Activated B cell treated with CpG ODN at 0.5 μM for 24 hours (primary cell): ENCODE data around the gene MOGAT3. TPM values are rescaled to one million over a fixed set of nuclear protein-coding genes. Genes with fewer than 3 reads are reported as not detected.
A peak's percentile ranks its signal among the peaks of the same experiment; 100 is the strongest.

Experiments
- ATAC-seq: fragments of 200-7000 bp; cut with Tn5 transposase; one replicate; pipeline ENCODE4 v1.10.0; 2021; ENCODE audit warnings: low read depth, mild to moderate bottlenecking, moderate library complexity
- CTCF ChIA-PET: fragments of 350-600 bp; sonication (Branson Sonifier 250); formaldehyde crosslinking; loops from one replicate; lab custom pipeline; 2021; ENCODE audit warnings: antibody characterized with exemption; lab: Charles Lee
- POLR2A ChIA-PET: fragments of 350-600 bp; sonication (Branson Sonifier 250); formaldehyde crosslinking; loops from one replicate; lab custom pipeline; 2021; ENCODE audit warnings: antibody characterized with exemption; lab: Charles Lee
- DNase-seq: peaks from one replicate; pipeline ENCODE4 v3.0.0; 2022
- H3K27ac Mint-ChIP-seq: one replicate; pipeline ENCODE4 v1.8.0; 2020; ENCODE audit warnings: mixed read lengths
- H3K27me3 Mint-ChIP-seq: one replicate; pipeline ENCODE4 v1.8.0; 2021; ENCODE audit warnings: mixed read lengths
- H3K36me3 Mint-ChIP-seq: one replicate; pipeline ENCODE4 v1.8.0; 2021; ENCODE audit warnings: low read depth, mixed read lengths
- H3K4me1 Mint-ChIP-seq: one replicate; pipeline ENCODE4 v1.8.0; 2021; ENCODE audit warnings: mixed read lengths
- H3K4me3 Mint-ChIP-seq: one replicate; pipeline ENCODE4 v1.8.0; 2020; ENCODE audit warnings: mild to moderate bottlenecking, mixed read lengths
- H3K9me3 Mint-ChIP-seq: one replicate; pipeline ENCODE4 v1.8.0; 2020; ENCODE audit warnings: mixed read lengths
- intact Hi-C: fragments of 100-400 bp; cut with micrococcal nuclease; formaldehyde crosslinking; loops from one replicate; pipeline ENCODE4 v1.15.1; 2024
- total RNA-seq: library from RNA; stranded (reverse); gene quantifications from 2 replicates; pipeline ENCODE4 v1.2.3, GENCODE V29; 2022
- TF ChIP-seq, protein P1 (sequence below): fragments of 200-600 bp; IDR thresholded peaks from one replicate; pipeline ENCODE4 v1.8.0; 2022; ENCODE audit warnings: antibody characterized with exemption, mild to moderate bottlenecking

The MOGAT3 gene
- total RNA-seq, 1 donor from 2014 or later: not detected

DNA sequence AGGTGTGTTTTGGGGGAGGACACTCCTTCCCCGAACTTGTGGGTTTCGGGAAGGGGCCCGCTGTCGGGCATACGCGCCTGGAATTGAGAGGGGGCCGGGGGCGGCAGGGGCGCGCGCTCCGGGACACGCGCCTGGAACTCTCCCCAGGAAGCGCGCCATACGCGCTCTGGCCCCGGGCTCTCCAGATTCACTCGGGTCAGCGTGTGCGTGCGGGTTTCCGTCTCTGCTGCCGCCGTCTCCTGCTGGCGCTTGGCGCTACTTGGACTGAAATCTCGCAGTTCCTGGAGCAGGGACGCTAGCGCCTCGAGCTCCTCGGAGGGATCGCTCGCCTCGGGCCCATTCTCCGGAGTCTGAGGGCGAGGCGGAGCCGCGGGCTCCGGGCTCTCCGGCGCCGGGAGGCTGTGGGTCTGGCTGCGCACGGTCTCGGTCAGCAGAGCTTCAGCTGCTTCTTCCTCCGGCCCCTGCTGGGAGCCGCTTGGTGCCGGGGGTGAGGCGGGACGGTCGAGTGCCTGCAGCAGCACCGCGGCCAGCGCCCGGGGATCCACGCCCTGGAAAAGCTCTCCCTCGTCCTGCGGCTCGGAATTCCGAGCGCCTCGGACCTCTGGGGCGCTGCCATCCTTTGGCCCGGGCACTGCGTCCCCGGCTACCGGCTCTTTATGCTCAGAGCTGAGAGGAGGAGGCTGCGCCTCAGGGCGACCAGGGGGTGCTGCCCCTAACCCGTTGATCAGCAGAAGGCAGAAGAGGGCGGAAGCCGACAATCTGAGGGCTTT is 36.6 kb downstream of the MOGAT3 start:
- peaks cover 37% of the 10 kb centered on the region for H3K4me1 Mint-ChIP-seq
- peak overlapping the region; percentile 15 for H3K4me3 Mint-ChIP-seq
- DNase-seq (peak; percentile 37), ATAC-seq (no peak)
- TF ChIP-seq, protein P1, sequence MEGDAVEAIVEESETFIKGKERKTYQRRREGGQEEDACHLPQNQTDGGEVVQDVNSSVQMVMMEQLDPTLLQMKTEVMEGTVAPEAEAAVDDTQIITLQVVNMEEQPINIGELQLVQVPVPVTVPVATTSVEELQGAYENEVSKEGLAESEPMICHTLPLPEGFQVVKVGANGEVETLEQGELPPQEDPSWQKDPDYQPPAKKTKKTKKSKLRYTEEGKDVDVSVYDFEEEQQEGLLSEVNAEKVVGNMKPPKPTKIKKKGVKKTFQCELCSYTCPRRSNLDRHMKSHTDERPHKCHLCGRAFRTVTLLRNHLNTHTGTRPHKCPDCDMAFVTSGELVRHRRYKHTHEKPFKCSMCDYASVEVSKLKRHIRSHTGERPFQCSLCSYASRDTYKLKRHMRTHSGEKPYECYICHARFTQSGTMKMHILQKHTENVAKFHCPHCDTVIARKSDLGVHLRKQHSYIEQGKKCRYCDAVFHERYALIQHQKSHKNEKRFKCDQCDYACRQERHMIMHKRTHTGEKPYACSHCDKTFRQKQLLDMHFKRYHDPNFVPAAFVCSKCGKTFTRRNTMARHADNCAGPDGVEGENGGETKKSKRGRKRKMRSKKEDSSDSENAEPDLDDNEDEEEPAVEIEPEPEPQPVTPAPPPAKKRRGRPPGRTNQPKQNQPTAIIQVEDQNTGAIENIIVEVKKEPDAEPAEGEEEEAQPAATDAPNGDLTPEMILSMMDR: no peak
- CTCF ChIA-PET: no interaction called here
- intact Hi-C loops: loop anchor here (2.0 kb wide), 1 partner anchor 275 kb away; the partner anchor contains the start of gene UFSP1
- no peaks in the 10 kb centered on the region for H3K9me3 Mint-ChIP-seq
- H3K27ac Mint-ChIP-seq: peak overlapping the region; percentile 53
- H3K27me3 Mint-ChIP-seq: peaks cover 33% of the 10 kb centered on the region
- POLR2A ChIA-PET: interaction anchor here (0.9 to 2.3 kb wide), 3 partner anchors 10 to 53 kb away, joined by 4 to 8 read pairs (median 5); partner anchors contain the start of genes PLOD3 and ZNHIT1
- peaks cover 8% of the 10 kb centered on the region for H3K36me3 Mint-ChIP-seq

DNA sequence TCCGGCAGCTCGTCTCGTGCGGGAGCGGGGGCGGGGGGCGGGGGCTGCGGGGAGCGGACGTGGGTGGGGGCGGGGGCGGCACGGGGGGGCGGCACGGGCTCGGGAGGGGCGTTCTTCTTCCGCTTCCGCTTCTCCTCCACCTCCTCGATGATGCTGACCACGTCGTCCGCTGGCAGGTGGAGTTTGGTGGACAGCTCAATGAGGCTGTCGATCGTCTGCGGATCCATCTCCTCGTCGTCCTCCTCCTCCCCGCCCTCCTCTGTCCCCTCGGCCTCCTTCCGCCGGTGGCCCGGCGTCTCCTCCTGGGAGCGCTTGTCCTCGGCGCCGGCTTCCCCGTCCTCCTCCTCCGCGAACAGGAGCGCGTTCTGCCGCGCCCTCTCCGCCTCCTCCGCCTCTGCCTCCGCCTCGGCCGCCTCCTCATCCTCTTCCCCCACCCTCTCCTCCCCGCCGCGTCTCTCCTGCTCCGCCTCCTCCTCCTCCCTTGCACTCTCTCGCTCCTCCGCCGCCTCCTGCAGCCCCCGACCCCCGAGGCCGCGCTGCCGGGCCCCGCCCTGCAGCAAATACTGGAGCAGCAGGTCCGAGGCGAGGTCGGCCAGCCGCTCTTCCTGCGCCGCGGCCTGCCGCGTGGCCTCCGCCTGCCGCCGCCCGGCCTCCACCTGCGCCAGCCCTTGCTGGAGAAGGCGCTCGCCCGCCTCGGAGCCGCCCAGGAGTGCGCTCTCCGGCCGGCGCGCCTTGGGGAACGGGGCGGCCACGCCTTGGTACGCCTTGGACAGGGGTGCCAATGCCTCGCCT is 37.4 kb downstream of the MOGAT3 start:
- Mint-ChIP-seq H3K36me3 (peaks cover 8% of the 10 kb centered on the region), H3K4me1 (peaks cover 33% of the 10 kb centered on the region), H3K27ac (no peak overlapping the region), H3K27me3 (peaks cover 28% of the 10 kb centered on the region), H3K9me3 (no peaks in the 10 kb centered on the region), H3K4me3 (peak overlapping the region; percentile 82)
- ATAC-seq (peak; percentile 6), DNase-seq (peak; percentile 25)
- CTCF ChIA-PET: no interaction called here
- intact Hi-C loops: loop anchor here (2.0 kb wide), 1 partner anchor 275 kb away; the partner anchor contains the start of gene UFSP1
- POLR2A ChIA-PET: interaction anchor here (0.9 to 1.2 kb wide), 3 partner anchors 8 to 119 kb away, joined by 3 to 4 read pairs (median 3); no protein-coding TSS in a partner anchor
- TF ChIP-seq, protein P1: no peak

DNA sequence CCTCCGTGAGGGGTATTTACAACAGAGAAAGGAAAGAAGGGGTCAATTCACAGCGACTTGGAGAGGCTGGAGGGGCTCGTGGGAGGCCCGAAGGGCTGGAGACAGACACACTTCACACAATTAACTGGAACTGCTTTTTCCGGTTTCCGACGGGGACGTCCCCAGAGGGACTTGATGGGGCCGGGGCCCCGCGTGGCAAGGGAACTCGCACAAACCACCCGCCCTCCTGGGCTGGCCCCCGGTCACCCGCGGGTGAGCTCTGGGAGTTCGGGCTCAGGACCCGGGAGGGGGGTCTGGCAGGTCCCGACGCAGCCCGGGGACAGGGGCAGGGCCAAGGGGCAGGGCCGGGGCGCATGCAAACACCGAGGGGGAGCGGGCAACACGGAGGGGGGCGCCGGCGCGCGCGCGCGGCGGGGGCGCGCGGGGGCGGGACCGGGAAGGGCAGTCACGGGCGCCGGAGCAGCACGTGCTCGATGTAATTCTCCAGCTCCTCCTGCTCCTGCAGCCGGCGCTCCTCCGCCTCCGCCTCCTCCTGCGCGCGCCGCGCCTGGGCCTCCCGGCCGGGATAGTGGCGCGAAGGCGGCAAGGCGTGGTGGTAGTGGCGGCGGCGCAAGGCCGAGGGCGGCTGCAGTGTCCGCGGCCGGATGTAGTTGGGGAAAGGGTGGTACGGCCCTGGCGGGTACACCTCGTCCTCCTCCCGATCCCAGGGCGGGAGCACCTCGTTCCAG is 38.1 kb downstream of the MOGAT3 start:
- H3K27ac Mint-ChIP-seq: no peak overlapping the region
- intact Hi-C loops: no loop called here
- H3K9me3 Mint-ChIP-seq: no peaks in the 10 kb centered on the region
- TF ChIP-seq, protein P1: no peak
- peaks cover 21% of the 10 kb centered on the region for H3K27me3 Mint-ChIP-seq
- POLR2A ChIA-PET: interaction anchor here (0.9 to 1.2 kb wide), 2 partner anchors 9 to 120 kb away, joined by 3 read pairs; no protein-coding TSS in a partner anchor
- peak overlapping the region; percentile 82 for H3K4me3 Mint-ChIP-seq
- peaks cover 32% of the 10 kb centered on the region for H3K4me1 Mint-ChIP-seq
- CTCF ChIA-PET: no interaction called here
- DNase-seq (peak; percentile 30), ATAC-seq (peak; percentile 3)
- H3K36me3 Mint-ChIP-seq: peaks cover 10% of the 10 kb centered on the region

DNA sequence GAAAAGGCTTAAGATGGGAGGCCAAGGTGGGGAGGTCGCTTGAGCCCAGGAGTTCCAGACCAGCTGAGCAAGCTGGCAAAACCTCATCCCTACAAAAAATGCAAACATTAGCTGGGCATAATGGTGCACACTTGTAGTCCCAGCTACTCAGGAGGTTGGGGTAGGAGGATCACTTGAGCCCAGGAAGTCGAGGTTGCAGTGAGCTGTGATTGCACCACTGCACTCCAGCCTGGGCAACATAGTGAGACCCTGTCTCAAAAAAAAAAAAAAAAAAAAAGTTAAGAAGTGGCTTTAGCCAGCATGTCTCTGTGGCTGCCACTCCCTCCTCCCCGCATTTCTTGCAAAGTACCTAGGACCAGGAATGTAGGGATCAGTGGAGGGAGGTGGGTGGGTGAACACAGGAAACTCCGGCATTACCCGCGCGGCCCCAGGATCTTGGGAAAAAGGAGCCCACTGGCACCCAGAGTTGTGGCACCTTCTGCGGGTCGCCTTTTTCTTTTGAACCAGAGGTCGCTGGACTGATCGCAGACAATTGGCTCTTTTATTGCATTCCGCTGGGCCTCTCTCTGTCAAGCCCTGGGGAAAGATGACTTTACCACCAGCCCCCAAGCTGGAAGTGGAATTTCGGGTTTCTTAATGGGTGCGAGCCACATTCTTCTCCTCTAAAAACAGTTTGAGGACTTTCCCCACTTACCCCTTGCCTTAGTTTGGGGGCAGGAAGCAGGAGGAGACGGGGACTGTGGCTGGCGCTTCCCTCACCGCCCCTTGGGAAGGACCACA is 39.0 kb downstream of the MOGAT3 start:
- ATAC-seq (no peak), DNase-seq (no peak)
- peak overlapping the region; percentile 81 for H3K4me3 Mint-ChIP-seq
- H3K27me3 Mint-ChIP-seq: peaks cover 13% of the 10 kb centered on the region
- POLR2A ChIA-PET: interaction anchor here (0.7 kb wide), 1 partner anchor 12 kb away, joined by 11 read pairs; no protein-coding TSS in a partner anchor
- TF ChIP-seq, protein P1: no peak
- H3K9me3 Mint-ChIP-seq: no peaks in the 10 kb centered on the region
- CTCF ChIA-PET: interaction anchor here (1.0 kb wide), 1 partner anchor 18 kb away, joined by 3 read pairs; no protein-coding TSS in a partner anchor
- peaks cover 17% of the 10 kb centered on the region for H3K36me3 Mint-ChIP-seq
- no peak overlapping the region for H3K27ac Mint-ChIP-seq
- peaks cover 28% of the 10 kb centered on the region for H3K4me1 Mint-ChIP-seq
- intact Hi-C loops: no loop called here
